GM12878 (cell line): Measurements from ENCODE around the gene OR2F2. TPM values are rescaled to one million over a fixed set of nuclear protein-coding genes. Genes with fewer than 3 reads are reported as not detected.

Experiments
- IKZF2 ChIP-seq, 2 experiments: fragments of 450-650 bp; IDR thresholded peaks; 2 replicates each; pipeline ENCODE4 v1.6.1; 2017; ENCODE audit warnings: mild to moderate bottlenecking in 2 of 2, moderate library complexity in 2 of 2
- NFYB ChIP-seq: IDR thresholded peaks from 2 replicates; pipeline ENCODE4 v1.6.1; 2011; ENCODE audit warnings: low read depth, mild to moderate bottlenecking, low read length, improper control_type of control experiment, moderate library complexity; ENCODE audit not compliant: insufficient read depth
- RAD51 ChIP-seq: fragments of 450-650 bp; IDR thresholded peaks from 2 replicates; pipeline ENCODE4 v1.6.1; 2016; ENCODE audit warnings: moderate library complexity, mild to moderate bottlenecking, inconsistent platforms
- RUNX3 ChIP-seq: IDR thresholded peaks from 2 replicates; pipeline ENCODE4 v1.6.1; 2012; ENCODE audit warnings: low read length, inconsistent platforms
- polyA plus RNA-seq, 11 experiments: library from polyadenylated mRNA; depleted of rRNA in 4 of 11; unstranded in 6 of 11; stranded (reverse) in 5 of 11; fragments of >200 nt; fragmentation: Nextera tagmentation in 4 of 11; fragmentation: Illumina TruSeq in 1 of 11; extraction: Ambion mirVana in 4 of 11; extraction: Trizol in 1 of 11; gene quantifications; 1 replicate in 1 of 11; 2 replicates in 10 of 11; pipeline versions ENCODE4 v1.2.1 to v1.2.3, GENCODE V29; 2011 to 2016; ENCODE audit warnings: inconsistent platforms in 2 of 11, missing spikeins in 2 of 11, low read depth in 1 of 11
- total RNA-seq, 4 experiments: library from RNA; depleted of rRNA in 3 of 4; stranded (reverse); fragments of >200 nt in 3 of 4; fragmentation: Illumina TruSeq in 1 of 4; extraction: Trizol in 1 of 4; gene quantifications; 2 replicates each; pipeline versions ENCODE4 v1.2.1 to v1.2.3, GENCODE V29; 2013 to 2021
- TF ChIP-seq, protein P1 (sequence below): IDR thresholded peaks from 2 replicates; pipeline ENCODE4 v1.6.1; 2011; ENCODE audit warnings: low read depth, mild to moderate bottlenecking, low read length, moderate library complexity, borderline replicate concordance; ENCODE audit errors: extremely low read depth
- TF ChIP-seq, protein P2 (sequence below): fragments of 450-650 bp; IDR thresholded peaks from 2 replicates; pipeline ENCODE4 v1.6.1; 2016; ENCODE audit warnings: mild to moderate bottlenecking, moderate library complexity, borderline replicate concordance

Gene OR2F2
- total and polyA plus RNA-seq, 10 of the 15 experiments (the other 5 are each of a cell fraction or from before 2014, with no cell fraction given), result not detected

- TF ChIP-seq, protein P1, sequence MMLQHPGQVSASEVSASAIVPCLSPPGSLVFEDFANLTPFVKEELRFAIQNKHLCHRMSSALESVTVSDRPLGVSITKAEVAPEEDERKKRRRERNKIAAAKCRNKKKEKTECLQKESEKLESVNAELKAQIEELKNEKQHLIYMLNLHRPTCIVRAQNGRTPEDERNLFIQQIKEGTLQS, result no peak
- TF ChIP-seq, protein P2, sequence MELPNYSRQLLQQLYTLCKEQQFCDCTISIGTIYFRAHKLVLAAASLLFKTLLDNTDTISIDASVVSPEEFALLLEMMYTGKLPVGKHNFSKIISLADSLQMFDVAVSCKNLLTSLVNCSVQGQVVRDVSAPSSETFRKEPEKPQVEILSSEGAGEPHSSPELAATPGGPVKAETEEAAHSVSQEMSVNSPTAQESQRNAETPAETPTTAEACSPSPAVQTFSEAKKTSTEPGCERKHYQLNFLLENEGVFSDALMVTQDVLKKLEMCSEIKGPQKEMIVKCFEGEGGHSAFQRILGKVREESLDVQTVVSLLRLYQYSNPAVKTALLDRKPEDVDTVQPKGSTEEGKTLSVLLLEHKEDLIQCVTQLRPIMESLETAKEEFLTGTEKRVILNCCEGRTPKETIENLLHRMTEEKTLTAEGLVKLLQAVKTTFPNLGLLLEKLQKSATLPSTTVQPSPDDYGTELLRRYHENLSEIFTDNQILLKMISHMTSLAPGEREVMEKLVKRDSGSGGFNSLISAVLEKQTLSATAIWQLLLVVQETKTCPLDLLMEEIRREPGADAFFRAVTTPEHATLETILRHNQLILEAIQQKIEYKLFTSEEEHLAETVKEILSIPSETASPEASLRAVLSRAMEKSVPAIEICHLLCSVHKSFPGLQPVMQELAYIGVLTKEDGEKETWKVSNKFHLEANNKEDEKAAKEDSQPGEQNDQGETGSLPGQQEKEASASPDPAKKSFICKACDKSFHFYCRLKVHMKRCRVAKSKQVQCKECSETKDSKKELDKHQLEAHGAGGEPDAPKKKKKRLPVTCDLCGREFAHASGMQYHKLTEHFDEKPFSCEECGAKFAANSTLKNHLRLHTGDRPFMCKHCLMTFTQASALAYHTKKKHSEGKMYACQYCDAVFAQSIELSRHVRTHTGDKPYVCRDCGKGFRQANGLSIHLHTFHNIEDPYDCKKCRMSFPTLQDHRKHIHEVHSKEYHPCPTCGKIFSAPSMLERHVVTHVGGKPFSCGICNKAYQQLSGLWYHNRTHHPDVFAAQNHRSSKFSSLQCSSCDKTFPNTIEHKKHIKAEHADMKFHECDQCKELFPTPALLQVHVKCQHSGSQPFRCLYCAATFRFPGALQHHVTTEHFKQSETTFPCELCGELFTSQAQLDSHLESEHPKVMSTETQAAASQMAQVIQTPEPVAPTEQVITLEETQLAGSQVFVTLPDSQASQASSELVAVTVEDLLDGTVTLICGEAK, result no peak
- TF ChIP-seq IKZF2 (IDR thresholded peaks at IDR 0.05), result peak; percentile 82 to 85
- TF ChIP-seq RUNX3, result peak; percentile 45
- TF ChIP-seq RAD51, result no peak
- peak; percentile 43; the same call in 1 of the 2 replicates for TF ChIP-seq NFYB
Observed at GRCh38 chr7:143901668-143902331, 33.2 kb upstream of the OR2F2 start, which contains the start of gene TCAF1 (continued).
